Measurements from ENCODE around the gene AOAH. TPM values are rescaled to one million over a fixed set of nuclear protein-coding genes. Genes with fewer than 3 reads are reported as not detected.

AOAH gene
- total RNA-seq, 1 experiment from 2014 or later, result 0.39 TPM

- no peak overlapping the region for H3K4me3 Mint-ChIP-seq
- Histone ChIP-seq H2AFZ (ENCODE audit: low read length) (no peak overlapping the region), H3K4me2 (ENCODE audit: insufficient read depth, insufficient read length, low read length) (no peak overlapping the region)
These were observed 102.9 kb downstream of the AOAH start for GRCh38 chr7:36621396-36621795.

More at GRCh38 chr7:36621396-36621795, 102.9 kb downstream of the AOAH start:
- no peaks in the 10 kb centered on the region for H3K27me3 Mint-ChIP-seq (ENCODE audit: low read depth)
- H2AK5ac ChIP-seq (ENCODE audit: insufficient read length, low read length), result no peak overlapping the region
- no peak overlapping the region for H2BK12ac ChIP-seq (ENCODE audit: insufficient read length, low read depth, low read length)
- no peak overlapping the region for H2BK15ac ChIP-seq (ENCODE audit: low read depth, low read length)
- no peak overlapping the region for H4K5ac ChIP-seq (ENCODE audit: insufficient read length, low read depth, low read length)
- no peaks in the 10 kb centered on the region for H3K36me3 Mint-ChIP-seq (ENCODE audit: insufficient read depth in 1 of 3, low read depth in 3 of 3)
- no peak overlapping the region for H3K56ac ChIP-seq (ENCODE audit: insufficient read length, low read depth, low read length)
- WGBS (ENCODE audit: extremely low coverage, insufficient read length, low lambda C conversion rate), result no CpG with 5 or more reads among the region's 10 CpGs
- H3K79me1 ChIP-seq (ENCODE audit: insufficient read depth, low read depth, low read length, poor library complexity, severe bottlenecking), result no peaks in the 10 kb centered on the region
- H3K27ac Mint-ChIP-seq, result no peak overlapping the region
- H4K8ac ChIP-seq (replicated peaks; ENCODE audit: insufficient read length, low read depth, low read length), result no peak overlapping the region
- no peak overlapping the region for H4K91ac ChIP-seq (ENCODE audit: insufficient read length, low read depth, low read length)
- H2BK5ac ChIP-seq (ENCODE audit: insufficient read length, low read length), result no peak overlapping the region
- H3T11ph ChIP-seq (ENCODE audit: low read length), result no peak overlapping the region
- no peaks in the 10 kb centered on the region for H4K20me1 ChIP-seq (ENCODE audit: control insufficient read depth, insufficient read depth, insufficient read length)
- no peak overlapping the region for H2BK120ac ChIP-seq (ENCODE audit: low read depth, low read length, poor library complexity, severe bottlenecking)
- DNase-seq, result no peak
- H3K4me1 ChIP-seq (ENCODE audit: insufficient read depth, low read length), result no peaks in the 10 kb centered on the region
- TF ChIP-seq CTCF (conservative IDR thresholded peaks at IDR 0.05), result no peak
- H3K18ac ChIP-seq (ENCODE audit: insufficient read length, low read depth, low read length), result no peak overlapping the region
- no peaks in the 10 kb centered on the region for H3K9me3 ChIP-seq (ENCODE audit: control insufficient read depth, low read depth, low read length)
- H2BK20ac ChIP-seq (ENCODE audit: low read depth, low read length, poor library complexity, severe bottlenecking), result no peak overlapping the region
- H3K27ac ChIP-seq (ENCODE audit: insufficient read length, low read depth, low read length), result no peak overlapping the region
- H3K23ac ChIP-seq (ENCODE audit: insufficient read length, low read depth, low read length), result no peak overlapping the region
- peaks cover 12 to 14% of the 10 kb centered on the region in 2 experiments for H3K4me1 Mint-ChIP-seq
- no peaks in the 10 kb centered on the region for H3K23me2 ChIP-seq (ENCODE audit: insufficient read length, low read depth, low read length, poor library complexity, severe bottlenecking)
- H3K9ac ChIP-seq (ENCODE audit: extremely low read depth, insufficient read length, low read length), result no peak overlapping the region
- H3K14ac ChIP-seq (ENCODE audit: insufficient read depth, low read length), result no peak overlapping the region
- no peaks in the 10 kb centered on the region for H3K9me3 Mint-ChIP-seq
- no peak overlapping the region for H3K4ac ChIP-seq (ENCODE audit: low read depth, low read length)
- no peaks in the 10 kb centered on the region for H3K27me3 ChIP-seq (ENCODE audit: insufficient read depth, low read length)
- H3K79me2 ChIP-seq (ENCODE audit: insufficient read depth, low read length), result no peaks in the 10 kb centered on the region

Measured in H9 (cell line).